HG02763 (cell line): ENCODE measurements around the gene GPR155.
"Not testable (repeated sequence)": the region's sequence is repeated elsewhere in the genome, so short reads cannot be mapped to it uniquely, and the experiment has no call there.

Experiments
- ATAC-seq: cut with Tn5 transposase; IDR thresholded peaks from one replicate; pipeline ENCODE4 v1.9.1; 2021; ENCODE audit warnings: mild to moderate bottlenecking, moderate library complexity; ENCODE audit not compliant: unreplicated experiment

GPR155 gene

DNA sequence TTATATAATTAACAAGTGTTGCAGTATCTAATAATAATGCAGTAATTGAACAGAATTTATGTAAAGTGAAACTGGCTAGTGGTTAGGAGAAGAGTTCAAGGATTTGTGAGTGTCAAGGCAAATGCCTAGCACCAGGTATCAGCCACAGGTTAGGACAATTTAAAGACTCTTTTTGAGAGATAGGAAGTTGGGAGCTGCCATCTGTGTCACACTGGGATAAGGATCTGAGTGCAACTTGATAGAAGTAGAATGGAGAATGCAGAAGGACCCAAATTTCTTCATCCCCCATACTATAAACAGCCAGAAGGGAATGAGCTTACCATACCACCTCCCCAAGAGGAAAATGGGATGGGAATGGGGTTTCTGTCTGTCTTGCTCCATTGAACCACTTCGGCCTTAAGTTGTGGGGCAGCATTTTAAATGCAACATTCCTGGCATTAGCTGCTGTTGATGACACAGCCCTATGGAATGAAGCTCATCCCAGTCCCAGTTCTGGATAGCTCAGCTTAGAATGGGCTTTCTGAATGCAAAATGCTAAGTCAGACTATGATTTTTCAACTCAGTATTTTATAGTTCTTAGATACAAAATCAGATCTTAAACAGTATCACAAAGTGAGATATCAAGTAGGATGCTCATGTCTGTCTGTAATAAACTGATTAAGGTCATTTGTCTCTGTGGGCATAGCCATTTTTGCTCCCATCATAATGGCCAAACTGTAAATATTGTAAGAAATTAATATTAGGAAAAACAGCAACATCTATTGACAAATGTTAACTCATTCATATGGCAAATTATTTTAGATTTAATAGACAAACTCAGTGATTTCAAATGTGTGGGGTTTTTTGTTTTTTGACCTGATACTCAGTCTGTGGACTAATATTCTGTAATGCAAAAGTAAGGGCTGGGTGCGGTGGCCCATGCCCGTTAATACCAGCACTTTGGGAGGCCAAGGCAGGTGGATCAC, 44.0 kb downstream of the GPR155 start:
- ATAC-seq = no peak

DNA sequence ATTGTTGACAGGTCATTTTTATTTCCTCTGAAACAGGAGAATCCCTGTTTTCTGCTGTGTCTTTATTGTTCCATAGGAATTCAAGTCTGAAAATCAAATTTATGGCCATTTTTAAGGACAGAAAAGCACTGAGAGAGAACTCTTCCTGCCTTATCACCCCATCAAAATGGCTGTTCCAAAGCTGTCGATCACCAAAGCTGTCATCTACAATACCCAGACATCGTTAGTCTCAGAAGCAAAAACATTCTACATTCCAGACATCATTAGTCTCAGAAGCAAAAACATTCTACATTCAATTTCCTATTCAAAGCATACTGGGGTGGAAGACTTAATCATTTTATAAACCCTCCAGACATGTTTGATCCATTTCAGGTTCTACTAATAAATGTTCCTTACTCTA, 46.9 kb downstream of the GPR155 start:
- ATAC-seq = no peak

DNA sequence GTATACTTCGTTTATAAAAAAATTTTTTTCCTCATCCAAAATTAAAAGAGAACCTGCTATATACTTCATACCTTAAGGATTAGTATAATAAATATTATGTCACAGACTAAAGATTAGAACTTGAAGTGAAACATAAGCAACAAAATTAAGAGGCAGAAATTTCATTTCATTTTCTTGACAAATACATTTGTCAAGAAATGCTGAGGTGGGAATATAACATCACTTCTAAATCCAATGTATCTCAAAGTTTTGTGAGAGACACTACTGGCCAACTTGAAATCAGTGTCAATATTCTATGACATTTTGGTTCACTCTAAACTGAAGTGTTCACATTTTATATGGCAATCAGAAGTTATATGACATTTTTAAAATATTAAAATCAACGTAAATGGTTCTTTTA, 47.5 kb downstream of the GPR155 start:
- no peak for ATAC-seq

DNA sequence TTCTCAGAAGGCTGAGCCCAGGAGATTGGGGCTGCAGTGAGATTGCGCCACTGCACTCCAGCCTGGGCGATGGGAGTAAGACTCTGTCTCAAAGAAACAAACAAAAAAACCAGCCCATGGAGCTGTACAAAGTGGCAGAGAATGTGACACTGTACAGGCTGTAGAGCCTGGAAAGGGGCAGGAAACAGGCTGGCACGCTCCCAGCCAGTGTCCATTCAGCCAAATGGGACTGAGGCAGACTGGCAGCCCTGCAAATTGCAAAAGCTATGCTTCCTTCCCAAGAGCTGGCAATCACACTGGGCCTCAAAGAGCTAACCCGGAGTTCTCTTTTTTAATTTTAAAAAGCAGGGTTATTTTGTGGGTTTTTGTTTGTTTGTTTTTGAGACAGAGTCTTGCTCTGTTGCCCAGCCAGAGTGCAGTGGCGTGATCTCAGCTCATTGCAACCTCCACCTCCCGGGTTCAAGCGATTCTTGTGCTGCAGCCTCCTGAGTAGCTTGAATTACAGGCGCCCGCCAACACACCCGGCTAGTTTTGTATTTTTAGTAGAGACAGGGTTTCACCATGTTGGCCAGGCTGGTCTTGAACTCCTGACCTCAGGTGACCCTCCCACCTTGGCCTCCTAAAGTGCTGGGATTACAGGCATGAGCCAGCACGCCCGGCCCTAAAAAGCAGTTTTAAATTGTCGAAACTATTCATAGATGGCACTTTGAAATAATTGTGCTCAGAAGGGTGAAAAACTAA, 48.5 kb downstream of the GPR155 start:
- no peak for ATAC-seq

DNA sequence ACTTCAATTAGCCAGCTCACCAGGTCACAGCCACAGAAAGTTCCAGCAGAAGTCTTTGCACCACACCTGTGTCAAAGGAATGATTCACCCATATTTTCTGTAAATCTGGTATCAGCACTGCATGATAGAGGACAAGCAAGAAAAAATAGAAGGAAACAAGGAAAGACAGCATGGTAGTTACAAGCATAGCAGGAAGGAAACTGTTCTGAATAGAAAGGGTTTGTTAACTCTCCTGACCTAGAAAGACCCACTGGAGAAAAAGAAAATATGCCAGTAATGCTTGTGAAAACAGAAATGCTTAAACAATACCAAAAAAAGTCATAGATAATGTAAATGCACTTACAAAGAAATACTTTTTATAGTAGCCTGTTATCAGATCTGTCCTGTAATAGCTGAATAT, 50.5 kb downstream of the GPR155 start:
- no peak for ATAC-seq

DNA sequence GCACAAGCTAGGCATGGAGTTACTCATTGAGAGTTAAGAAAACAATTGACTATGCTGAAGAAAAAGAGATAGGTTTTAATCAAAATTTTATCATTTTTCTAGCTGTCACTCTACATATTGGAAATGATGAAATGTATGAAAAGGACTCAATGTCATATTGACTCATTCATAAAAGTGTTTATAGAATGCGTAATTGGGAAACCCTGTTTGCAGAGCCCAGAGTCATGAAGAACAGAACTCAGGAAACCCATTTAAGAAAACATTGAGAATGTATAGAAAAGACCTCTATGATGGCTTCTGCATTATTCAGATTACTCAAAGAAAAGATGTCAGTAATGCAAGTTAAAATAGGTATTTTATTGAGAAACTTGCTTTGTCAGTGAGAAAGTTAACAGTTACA, 54.9 kb downstream of the GPR155 start:
- ATAC-seq = no peak

DNA sequence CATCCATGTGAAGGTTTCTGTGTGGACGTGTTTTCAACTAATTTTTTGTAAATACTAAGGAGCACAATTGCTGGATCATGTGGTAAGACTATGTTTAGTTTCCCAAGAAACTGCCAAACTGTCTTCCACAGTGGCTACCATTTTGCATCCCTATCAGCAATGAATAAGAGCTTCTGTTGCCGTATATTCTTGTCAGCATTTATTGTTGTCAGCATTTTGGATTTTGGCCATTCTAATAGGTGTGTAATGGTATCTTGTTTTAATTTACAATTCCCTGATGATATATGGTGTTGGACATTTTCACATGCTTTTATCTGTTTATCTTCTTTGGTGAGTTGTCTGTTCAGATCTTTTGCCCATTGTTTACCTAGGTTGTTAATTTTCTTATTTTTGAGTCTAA, 56.8 kb downstream of the GPR155 start:
- ATAC-seq = no peak

DNA sequence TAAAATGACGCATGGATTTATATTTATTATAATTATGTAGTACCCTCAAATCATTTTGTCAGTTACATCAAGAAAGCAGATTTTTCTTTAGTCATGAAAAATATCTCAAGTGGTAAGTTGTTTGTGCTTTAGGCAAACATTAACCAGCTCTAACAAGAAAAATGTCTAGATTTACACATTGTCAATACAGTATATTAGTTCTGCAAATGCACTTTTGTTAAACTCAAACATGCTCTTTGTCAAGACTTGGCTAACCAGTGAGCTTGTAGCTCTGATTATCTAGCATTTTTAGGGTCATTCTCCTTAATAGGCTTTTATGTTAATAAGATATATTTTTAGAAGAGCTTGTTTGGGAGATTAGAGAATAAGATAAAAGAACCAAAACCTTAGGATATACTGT, 58.6 kb downstream of the GPR155 start:
- no peak for ATAC-seq

DNA sequence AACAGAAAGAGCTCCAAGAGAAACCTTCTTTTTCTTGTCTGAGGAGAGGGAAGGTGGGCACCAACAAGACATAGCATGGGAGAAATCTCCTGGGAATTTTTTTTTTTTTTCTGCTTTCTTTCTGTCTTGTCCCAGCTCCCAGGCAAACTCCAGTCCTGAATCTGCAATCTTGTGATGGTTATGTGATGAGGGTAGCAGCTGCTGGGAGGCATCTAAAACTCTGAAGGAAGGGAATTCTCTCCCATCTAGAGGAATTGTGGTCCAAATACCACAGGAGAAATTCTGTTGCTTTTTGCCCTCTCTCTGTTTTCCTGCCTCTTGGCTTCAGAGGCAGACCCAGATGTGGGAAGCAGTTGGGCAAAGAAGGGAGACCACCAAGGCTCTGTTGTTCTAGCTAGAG, 74.6 kb downstream of the GPR155 start:
- ATAC-seq = no peak

DNA sequence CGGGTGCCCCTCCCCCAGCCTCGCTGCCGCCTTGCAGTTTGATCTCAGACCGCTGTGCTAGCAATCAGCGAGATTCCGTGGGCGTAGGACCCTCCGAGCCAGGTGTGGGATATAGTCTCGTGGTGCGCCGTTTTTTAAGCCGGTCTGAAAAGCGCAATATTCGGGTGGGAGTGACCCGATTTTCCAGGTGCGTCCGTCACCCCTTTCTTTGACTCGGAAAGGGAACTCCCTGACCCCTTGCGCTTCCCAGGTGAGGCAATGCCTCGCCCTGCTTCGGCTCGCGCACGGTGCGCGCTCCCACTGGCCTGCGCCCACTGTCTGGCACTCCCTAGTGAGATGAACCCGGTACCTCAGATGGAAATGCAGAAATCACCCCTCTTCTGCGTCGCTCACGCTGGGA, 76.8 kb downstream of the GPR155 start:
- ATAC-seq = not testable (repeated sequence)

DNA sequence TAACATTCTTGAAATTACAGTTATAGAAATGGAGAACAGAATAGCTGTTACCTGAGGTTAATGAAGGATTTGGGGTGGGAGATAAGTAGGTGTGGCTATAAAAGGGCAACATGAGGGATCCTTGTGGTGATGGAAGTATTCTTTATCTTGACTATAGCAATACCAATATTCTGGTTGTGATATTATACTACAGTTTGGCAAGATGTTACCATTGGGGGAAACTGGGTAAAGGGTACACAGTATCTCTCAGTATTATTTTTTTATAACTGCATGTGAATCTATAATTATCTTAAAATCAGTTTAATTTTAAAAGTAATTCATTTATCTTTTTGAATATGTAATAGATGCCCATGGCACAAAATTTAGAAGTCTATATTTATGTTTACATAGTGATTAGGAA, 83.2 kb downstream of the GPR155 start:
- no peak for ATAC-seq

DNA sequence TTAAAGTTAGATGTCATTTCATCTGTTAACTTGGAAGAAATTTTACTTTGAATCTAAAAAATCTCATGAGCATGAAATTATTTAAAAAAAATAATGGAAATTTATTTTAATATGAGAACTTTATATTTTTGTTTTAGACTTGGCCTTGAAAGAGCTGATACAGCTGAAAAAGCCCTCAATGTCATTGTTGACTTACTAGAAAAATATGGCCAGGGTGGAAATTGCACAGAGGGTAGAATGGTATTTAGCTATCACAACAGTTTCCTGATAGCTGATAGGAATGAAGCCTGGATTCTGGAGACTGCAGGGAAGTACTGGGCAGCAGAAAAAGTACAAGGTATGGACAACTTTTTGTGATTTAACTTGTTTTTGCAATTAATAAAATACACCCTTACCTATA, 86.0 kb downstream of the GPR155 start:
- ATAC-seq = no peak

DNA sequence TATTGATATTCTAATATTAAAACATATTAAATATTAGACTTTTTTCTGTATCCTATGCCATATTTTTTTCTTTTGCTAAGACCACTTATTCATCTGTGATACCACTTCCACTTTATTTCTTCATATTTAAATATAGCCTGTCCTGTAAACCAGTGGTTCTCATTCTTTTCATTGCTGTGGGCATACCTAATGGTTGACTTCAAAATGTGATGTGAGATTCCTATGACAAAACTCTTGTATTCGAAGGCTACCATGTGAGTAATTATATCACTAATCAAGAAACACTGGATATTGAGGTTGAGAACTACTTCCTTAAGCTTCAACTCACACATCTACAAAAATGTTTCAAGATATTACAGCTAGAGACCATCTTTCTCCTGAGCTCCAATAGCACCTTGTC, 87.7 kb downstream of the GPR155 start:
- ATAC-seq = no peak

DNA sequence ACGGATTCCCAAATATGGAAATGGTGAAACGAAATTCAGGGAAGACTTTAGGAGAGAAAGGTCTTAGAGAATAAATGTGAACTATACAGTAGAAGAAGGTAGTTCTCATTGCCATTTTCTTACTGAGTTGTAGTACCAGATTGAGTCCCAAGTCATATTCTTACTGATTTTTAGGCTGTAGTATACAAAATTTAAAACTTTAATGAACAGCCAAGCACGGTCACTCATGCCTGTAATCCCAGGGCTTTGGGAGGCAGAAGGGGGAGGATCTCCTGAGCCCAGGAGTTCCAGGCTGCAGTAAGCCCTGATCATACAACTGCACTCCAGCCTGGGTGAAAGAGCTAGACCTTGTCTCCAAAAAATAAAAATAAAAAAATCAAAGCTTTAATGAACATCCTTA, 89.1 kb downstream of the GPR155 start:
- ATAC-seq = no peak

DNA sequence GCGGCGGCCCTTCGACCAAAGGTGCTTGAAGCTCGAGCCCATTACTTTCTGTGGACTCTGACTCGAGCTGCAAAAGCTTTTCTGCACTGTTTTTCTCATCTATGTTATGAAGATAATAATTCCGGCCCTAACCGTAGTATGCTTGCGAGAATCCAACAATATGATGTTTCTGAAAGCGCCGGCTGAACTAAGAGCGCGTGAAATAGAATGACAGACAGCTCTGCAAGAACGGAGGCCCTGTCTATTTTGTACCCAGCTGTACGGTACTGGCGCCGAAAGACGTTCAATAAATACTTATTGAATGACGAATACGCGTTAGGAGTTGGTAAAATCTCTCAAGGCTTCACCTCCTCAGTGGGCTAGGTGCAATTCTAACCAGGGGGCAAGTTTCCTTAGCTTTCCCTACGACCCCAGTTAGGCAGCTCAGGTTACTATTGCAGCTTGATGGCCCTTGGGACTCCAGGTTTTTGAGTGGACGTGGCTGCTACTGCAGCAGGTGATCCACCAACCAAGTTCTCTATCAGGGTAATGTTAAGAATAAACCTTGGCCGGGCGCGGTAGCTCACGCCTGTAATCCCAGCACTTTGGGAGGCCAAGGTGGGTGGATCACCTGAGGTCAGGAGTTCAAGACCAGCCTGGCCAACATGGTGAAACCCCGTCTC, 90.7 kb downstream of the GPR155 start:
- ATAC-seq = peak; percentile 8

DNA sequence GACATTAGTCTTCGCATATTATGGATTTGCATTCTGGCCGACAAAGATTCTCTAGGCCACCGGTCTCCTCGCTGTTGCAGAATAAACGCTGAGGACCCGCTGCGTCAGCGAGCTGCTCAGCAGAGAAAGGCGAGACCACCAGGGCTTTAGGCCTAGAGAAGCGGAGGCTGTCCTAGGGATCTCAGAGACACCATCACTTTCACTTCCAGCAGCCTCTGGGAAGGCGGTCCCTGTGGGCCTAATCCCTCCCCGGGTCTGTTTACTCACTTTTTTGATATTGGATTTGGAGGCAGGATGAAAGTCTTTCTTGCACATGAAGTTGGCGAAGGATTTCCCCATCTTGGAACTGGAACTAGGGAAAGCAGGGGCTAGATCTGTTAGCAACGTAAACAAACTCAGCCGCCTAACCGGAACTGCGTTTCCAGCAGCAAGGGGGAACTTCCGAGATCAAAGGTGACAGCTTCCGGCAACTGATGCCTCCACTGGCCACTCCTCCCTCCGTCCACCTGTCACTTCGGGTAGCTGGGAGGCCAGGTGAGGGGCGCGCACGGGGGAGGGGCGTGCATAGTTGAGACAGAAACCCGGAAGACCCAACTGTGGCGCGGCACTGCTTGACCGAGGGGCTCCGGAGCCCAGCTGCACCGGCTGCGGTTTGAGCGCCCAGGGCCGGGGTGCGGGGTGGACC, 91.4 kb downstream of the GPR155 start, which contains the start of gene SCRN3:
SCRN3 (plus strand) TSS at position 447 of the 685 bp plus-strand sequence. CDS start 2,554 bp downstream, outside the sequence.
- ATAC-seq = peak; percentile 98

DNA sequence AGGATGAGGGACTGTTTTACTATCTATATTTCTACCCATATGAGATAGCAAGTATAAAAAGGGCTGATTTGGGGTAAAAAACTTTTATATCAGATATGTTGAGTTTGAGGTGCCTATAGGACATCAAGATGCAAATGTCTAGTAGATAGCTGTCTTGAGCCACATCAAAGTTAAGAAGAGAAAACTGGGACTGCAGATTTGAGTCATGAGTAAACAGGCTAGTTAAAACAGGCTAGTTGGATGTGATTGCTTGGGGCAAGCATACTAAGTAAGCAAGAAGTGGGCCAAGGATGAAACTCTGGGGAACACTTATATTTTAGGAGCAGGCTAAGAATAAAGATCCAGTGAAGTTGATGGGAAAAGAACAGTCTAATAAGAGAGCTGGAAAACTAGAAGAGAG, 94.1 kb downstream of the GPR155 start:
- no peak for ATAC-seq

DNA sequence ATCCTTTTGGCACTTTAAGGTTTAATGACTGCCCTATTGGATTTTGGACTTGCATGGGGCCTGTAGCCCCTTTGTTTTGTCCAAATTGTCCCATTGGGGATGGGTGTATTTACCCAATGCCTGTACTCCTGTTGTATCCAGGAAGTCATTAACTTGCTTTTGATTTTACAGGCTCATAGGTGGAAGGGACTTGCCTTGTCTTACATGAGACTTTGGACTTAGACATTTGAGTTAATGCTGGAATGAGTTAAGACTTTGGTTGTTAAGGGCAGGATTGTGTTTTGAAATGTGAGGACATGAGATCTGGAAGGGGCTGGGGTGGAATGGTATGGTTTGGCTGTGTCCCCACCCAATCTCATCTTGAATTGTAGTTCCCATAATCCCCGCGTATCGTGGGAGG, 96.5 kb downstream of the GPR155 start:
- ATAC-seq = not testable (repeated sequence)

DNA sequence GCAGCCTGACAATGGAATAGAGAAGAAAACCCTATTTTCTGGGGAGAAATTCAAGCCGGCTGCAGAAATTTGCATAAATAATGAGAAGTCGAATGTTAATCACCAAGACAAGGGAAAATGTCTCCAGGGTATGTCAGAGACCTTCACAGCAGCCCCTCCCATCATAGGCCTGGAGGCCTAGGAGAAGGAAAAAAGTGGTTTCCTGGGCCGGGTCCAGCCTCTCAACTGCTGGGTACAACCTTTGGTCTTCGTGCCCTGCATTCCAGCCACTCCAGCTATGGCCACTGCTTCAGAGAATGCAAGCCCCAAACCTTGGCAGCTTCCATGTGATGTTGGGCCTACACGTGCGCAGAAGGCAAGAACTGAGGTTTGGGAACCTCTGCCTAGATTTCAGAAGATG, 97.3 kb downstream of the GPR155 start:
- ATAC-seq = no peak

DNA sequence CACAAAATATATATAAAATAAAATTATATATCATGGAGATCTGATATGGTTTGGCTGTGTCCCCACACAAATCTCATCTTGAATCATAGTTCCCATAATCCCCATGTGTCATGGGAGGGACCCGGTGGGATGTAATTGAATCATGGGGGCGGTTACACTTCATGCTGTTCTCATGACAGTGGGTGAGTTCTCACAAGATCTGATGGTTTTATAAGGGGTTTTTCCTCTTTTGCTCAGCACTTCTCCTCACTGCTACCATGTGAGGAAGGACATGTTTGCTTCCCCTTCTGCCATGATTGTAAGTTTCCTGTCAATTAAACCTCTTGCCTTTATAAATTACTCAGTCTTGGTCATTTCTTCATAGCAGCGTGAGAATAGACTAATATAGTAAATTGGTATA, 98.1 kb downstream of the GPR155 start:
- ATAC-seq = not testable (repeated sequence)

DNA sequence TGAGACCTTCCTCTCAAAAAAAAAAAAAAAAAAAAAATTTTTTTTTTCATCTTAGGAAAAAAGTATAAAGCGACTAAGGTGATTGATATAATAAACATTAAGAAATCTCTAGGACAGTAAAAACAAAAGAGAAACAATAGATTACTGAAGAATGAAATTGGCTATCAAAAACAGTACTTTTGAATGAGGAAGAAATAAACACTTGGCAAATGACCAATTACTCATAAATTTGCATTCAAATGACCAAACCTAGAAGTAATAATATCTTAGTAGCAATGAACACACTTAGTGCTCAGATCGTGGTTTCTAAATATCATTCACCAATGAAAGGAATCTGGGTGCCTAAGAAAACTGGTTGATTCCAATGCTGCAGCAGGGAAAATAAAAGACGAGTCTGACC, 101.6 kb downstream of the GPR155 start:
- no peak for ATAC-seq
